Kidney (tissue), 14 donors: ENCODE measurements around the gene CYS1. TPM values are rescaled to one million over a fixed set of nuclear protein-coding genes. Genes with fewer than 3 reads are reported as not detected.
A peak's percentile ranks its signal among the peaks of the same experiment; 100 is the strongest.

Experiments
- DNase-seq, 5 donors: peaks; one replicate each; pipeline ENCODE4 v3.0.0-alpha.2; 2013 to 2020
- FAIRE-seq: peaks from 2 replicates; lab custom pipeline; 2012; peaks lifted over from hg19 to GRCh38; lab: Jason Lieb, UNC
- H3K27ac ChIP-seq, 2 donors: one replicate each; pipeline ENCODE4 v1.7.0; 2013; ENCODE audit warnings: low read depth in 2 of 2, low read length in 2 of 2, inconsistent platforms in 1 of 2
- H3K27me3 ChIP-seq: one replicate; pipeline ENCODE4 v1.7.1; 2013; ENCODE audit warnings: low read length, inconsistent platforms; ENCODE audit not compliant: control insufficient read depth, insufficient read depth
- H3K36me3 ChIP-seq, 3 donors: one replicate each; pipeline versions ENCODE4 v1.7.0 to v1.7.1; 2013; ENCODE audit warnings: low read length in 3 of 3, control low read depth in 1 of 3, inconsistent platforms in 1 of 3; ENCODE audit not compliant: insufficient read depth in 3 of 3, control insufficient read depth in 2 of 3
- H3K4me1 ChIP-seq, 3 donors: one replicate each; pipeline versions ENCODE4 v1.7.0 to v1.7.1; 2013; ENCODE audit warnings: low read length in 3 of 3, inconsistent platforms in 1 of 3, low read depth in 1 of 3; ENCODE audit not compliant: control insufficient read depth in 2 of 3, insufficient read depth in 2 of 3
- H3K4me3 ChIP-seq, 3 donors: one replicate each; pipeline versions ENCODE4 v1.7.0 to v1.8.1; 2013; ENCODE audit warnings: low read length in 3 of 3, control low read depth in 1 of 3, inconsistent platforms in 1 of 3
- H3K9ac ChIP-seq, 3 donors: one replicate each; pipeline versions ENCODE4 v1.7.0 to v1.7.1; 2013; ENCODE audit warnings: low read length in 3 of 3, control low read depth in 1 of 3, inconsistent platforms in 1 of 3
- H3K9me3 ChIP-seq, 3 donors: one replicate each; pipeline versions ENCODE4 v1.7.0 to v1.7.1; 2013; ENCODE audit warnings: low read length in 3 of 3, control low read depth in 1 of 3, inconsistent platforms in 1 of 3; ENCODE audit not compliant: control insufficient read depth in 2 of 3, insufficient read depth in 1 of 3
- intact Hi-C: fragments of 100-400 bp; cut with DNase I; formaldehyde crosslinking; loops from one replicate; pipeline ENCODE4 v1.11.1; 2022
- polyA plus RNA-seq: library from polyadenylated mRNA; stranded (reverse); fragments of 350-450 nt; fragmentation: Illumina TruSeq; extraction: RNeasy Lipid Tissue Mini Kit (QIAGEN cat#74804); gene quantifications from one replicate; pipeline ENCODE4 v1.2.3, GENCODE V29; 2014; ENCODE audit warnings: low read depth, low replicate concordance; ENCODE audit not compliant: insufficient read depth
- total RNA-seq: library from RNA; stranded (reverse); fragmentation: NEBNext Ultra II Directional; extraction: Animal tissue kit (Norgen Biotek cat#: 25700); gene quantifications from one replicate; pipeline ENCODE4 v1.2.1, GENCODE V29; 2021
- TF ChIP-seq, protein P1 (sequence below): IDR thresholded peaks from 3 replicates; pipeline ENCODE4 v1.5.1; 2012; ENCODE audit warnings: mild to moderate bottlenecking, moderate library complexity, borderline replicate concordance; ENCODE audit not compliant: insufficient read depth; ENCODE audit errors: extremely low read depth
- donor health status: control.
- donor health status: control.
- donor health status: control.
- donor health status: control.
- donor health status: control.
- donor health status: DM: yes; HTN: yes; CAD: no.
- donor health status: Normal renal cell carcinoma (clear cell type).

The CYS1 gene
- total and polyA plus RNA-seq, 2 donors from 2014 or later: 245 to 276 TPM

DNA sequence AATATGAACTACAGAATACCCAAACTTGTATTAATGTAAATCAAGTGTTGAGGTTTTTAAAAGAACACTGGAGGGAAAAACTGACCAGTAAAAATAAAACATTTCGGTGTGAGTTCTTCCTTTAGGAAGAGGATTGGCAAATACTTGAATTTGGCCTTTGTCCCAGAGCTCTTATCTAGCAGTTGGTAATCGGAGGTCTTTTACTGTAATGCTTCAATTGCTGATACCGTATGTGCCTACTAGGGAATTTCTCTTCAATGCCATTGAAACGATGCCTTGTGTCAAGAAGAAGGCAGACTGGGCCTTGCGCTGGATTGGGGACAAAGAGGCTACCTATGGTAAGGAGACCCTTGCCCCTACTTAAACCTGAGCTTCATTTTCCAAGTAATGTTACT is 46.4 kb upstream of the CYS1 start:
- intact Hi-C loops: loop anchor here (5.0 kb wide), 1 partner anchor 306 kb away; no protein-coding TSS in a partner anchor
- FAIRE-seq (no peak), DNase-seq (no peak)
- TF ChIP-seq, protein P1, sequence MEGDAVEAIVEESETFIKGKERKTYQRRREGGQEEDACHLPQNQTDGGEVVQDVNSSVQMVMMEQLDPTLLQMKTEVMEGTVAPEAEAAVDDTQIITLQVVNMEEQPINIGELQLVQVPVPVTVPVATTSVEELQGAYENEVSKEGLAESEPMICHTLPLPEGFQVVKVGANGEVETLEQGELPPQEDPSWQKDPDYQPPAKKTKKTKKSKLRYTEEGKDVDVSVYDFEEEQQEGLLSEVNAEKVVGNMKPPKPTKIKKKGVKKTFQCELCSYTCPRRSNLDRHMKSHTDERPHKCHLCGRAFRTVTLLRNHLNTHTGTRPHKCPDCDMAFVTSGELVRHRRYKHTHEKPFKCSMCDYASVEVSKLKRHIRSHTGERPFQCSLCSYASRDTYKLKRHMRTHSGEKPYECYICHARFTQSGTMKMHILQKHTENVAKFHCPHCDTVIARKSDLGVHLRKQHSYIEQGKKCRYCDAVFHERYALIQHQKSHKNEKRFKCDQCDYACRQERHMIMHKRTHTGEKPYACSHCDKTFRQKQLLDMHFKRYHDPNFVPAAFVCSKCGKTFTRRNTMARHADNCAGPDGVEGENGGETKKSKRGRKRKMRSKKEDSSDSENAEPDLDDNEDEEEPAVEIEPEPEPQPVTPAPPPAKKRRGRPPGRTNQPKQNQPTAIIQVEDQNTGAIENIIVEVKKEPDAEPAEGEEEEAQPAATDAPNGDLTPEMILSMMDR: no peak
- no peak overlapping the region for H3K4me3 ChIP-seq
- no peak overlapping the region for H3K9ac ChIP-seq
- H3K36me3 ChIP-seq: no peaks in the 10 kb centered on the region
- peaks cover 0 to 9% (median 3%) of the 10 kb centered on the region in 3 donors for H3K4me1 ChIP-seq
- no peaks in the 10 kb centered on the region for H3K27me3 ChIP-seq
- H3K9me3 ChIP-seq: no peaks in the 10 kb centered on the region
- no peak overlapping the region for H3K27ac ChIP-seq

DNA sequence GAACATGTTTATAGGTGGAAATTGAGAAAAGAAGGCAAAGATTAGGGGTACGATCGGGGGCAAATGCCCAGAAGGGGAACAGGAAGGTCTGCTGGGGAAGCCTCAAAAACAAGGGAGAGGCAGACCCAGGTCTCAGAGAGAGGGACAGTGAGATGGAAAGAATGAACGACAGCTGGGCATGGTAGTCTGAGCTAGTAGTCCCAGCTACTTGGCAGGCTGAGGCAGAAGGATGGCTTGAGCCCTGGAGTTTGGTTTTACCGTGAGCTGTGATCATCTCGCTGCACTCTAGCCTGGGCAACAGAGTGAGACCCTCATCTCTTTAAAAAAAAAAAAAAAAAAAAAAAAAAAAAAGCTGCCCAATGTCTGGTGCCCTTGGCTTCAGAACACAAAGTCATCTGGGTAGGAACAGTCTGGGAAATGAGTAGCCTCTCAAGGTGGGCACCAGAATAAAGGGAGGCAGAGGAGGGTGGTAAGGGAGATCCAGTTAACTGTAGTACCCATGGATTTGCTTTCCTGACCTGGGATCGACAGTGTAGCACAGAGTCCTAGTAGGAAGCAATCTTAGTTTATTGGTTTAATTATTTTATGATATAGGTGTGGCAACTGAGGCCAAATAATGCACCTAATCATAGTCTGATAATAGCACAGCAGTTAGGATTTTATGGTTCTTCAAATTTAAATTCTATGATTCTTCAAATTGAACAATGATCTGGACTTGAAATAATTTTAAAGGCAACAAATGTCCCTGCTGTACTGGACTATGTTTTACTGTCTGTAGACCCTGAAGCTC is 45.8 kb upstream of the CYS1 start:
- Histone ChIP-seq H3K36me3 (no peaks in the 10 kb centered on the region), H3K27me3 (no peaks in the 10 kb centered on the region), H3K4me1 (peaks cover 0 to 11% (median 3%) of the 10 kb centered on the region in 3 donors), H3K9ac (no peak overlapping the region), H3K4me3 (no peak overlapping the region), H3K9me3 (no peaks in the 10 kb centered on the region), H3K27ac (no peak overlapping the region)
- TF ChIP-seq, protein P1: no peak
- DNase-seq (no peak), FAIRE-seq (no peak)
- intact Hi-C loops: loop anchor here (5.0 kb wide), 1 partner anchor 306 kb away; no protein-coding TSS in a partner anchor

DNA sequence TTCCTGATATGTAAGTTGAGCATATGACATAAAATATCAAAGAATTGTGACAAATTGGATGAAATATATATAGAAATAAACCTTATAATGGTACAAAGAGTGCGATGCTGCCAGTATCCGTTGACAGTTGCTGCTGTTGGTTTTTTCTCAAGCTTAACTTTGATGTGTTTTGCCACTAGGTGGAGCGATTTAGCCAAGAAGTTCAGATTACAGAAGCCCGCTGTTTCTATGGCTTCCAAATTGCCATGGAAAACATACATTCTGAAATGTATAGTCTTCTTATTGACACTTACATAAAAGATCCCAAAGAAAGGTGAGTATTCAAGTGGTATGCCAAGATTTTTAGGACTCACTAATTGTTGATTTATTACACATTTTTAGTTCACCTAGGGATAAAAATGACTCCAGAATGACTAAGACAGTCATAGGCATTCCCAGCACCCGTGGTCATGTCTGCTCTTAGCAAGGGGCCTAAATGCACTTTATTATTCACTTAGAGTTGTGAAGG is 44.4 kb upstream of the CYS1 start:
- Histone ChIP-seq H3K9ac (no peak overlapping the region), H3K4me3 (no peak overlapping the region), H3K9me3 (no peaks in the 10 kb centered on the region), H3K36me3 (no peaks in the 10 kb centered on the region), H3K27me3 (no peaks in the 10 kb centered on the region), H3K27ac (no peak overlapping the region), H3K4me1 (peaks cover 3 to 15% (median 4%) of the 10 kb centered on the region in 3 donors)
- TF ChIP-seq, protein P1: peak; percentile 60
- DNase-seq (peak in 3 of 5 donors; percentile 55 to 92 (median 86)), FAIRE-seq (peak; percentile 67)
- intact Hi-C loops: loop anchor here (5.0 kb wide), 1 partner anchor 308 kb away; no protein-coding TSS in a partner anchor
